ENCODE results near the gene AFP. TPM values are rescaled to one million over a fixed set of nuclear protein-coding genes. Genes with fewer than 3 reads are reported as not detected.

AFP gene
- total and polyA plus RNA-seq, 2 of the 8 experiments (the other 6 are each of a cell fraction or from before 2014, with no cell fraction given), result 6.1 to 10.4 TPM

DNA sequence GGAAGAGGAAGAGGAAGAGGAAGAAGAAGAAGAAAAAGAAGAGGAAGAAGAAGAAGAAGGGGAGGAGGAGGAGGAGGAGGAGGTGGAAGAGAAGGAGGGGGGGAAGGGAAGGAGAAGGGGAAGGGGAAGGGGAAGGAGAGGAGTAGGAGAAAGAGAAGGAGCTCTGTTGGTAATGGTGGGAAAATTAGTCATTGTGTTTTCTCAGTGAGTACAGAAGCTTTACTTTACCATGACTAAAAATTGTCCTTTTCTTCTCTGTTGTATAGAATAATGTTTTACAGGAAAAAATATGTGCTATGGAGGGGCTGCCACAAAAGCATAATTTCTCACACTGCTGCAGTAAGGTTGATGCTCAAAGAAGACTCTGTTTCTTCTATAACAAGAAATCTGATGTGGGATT is 49.6 kb downstream of the AFP start:
- FAIRE-seq, result no peak

More for the DNA sequence above, 49.6 kb downstream of the AFP start:
- Histone ChIP-seq H3K4me1 (replicated peaks in 1 of 4; ENCODE audit: control insufficient read depth in 3 of 4, insufficient read depth in 4 of 4, low read length in 3 of 4) (0 out of 7 replicates have a peak, but pooled peaks cover 0 to 2% (median 0%) of the 10 kb centered on the region in 4 experiments), H3K4ac (replicated peaks; ENCODE audit: insufficient read length, low read depth, low read length) (no peak overlapping the region), H2AK5ac (ENCODE audit: low read depth, low read length) (no peak overlapping the region), H3K4me3 (ENCODE audit: extremely low read depth in 1 of 4, insufficient read depth in 2 of 4, low read depth in 3 of 4, low read length in 4 of 4) (no peak overlapping the region), H3K56ac (replicated peaks; ENCODE audit: insufficient read length, low read depth, low read length) (no peak overlapping the region), H3K79me1 (ENCODE audit: low read depth, low read length) (no peaks in the 10 kb centered on the region), H2BK20ac (ENCODE audit: low read length) (no peak overlapping the region), H3K23ac (ENCODE audit: insufficient read length) (no peak overlapping the region), H3K36me3 (ENCODE audit: control insufficient read depth in 2 of 4, insufficient read depth in 4 of 4, low read length in 3 of 4) (no peaks in the 10 kb centered on the region), H2BK15ac (ENCODE audit: low read length) (no peak overlapping the region), H3K27me3 (replicated peaks in 1 of 4; ENCODE audit: control insufficient read depth in 3 of 4, extremely low read depth in 1 of 4, insufficient read depth in 3 of 4, low read length in 3 of 4) (no peaks in the 10 kb centered on the region), H3K23me2 (ENCODE audit: low read depth, low read length) (no peaks in the 10 kb centered on the region; the same call in 1 of the 2 replicates), H2BK12ac (ENCODE audit: low read depth, low read length) (no peak overlapping the region), H4K91ac (replicated peaks; ENCODE audit: insufficient read length, low read length) (no peak overlapping the region), H3K27ac (ENCODE audit: low read depth, low read length) (no peak overlapping the region), H3K14ac (ENCODE audit: insufficient read length) (no peak overlapping the region), H4K5ac (ENCODE audit: insufficient read length, low read depth, low read length) (no peak overlapping the region), H3K9me3 (ENCODE audit: insufficient read depth in 2 of 2, low read depth in 1 of 2, low read length in 1 of 2) (no peaks in the 10 kb centered on the region), H2BK5ac (ENCODE audit: low read depth, low read length) (no peak overlapping the region), H3K79me2 (ENCODE audit: control insufficient read depth in 1 of 2, insufficient read depth in 2 of 2, low read length in 2 of 2) (no peaks in the 10 kb centered on the region), H3K18ac (ENCODE audit: extremely low read depth, low read length) (no peak overlapping the region), H4K20me1 (replicated peaks in 1 of 2; ENCODE audit: control insufficient read depth in 1 of 2, insufficient read depth in 2 of 2, low read length in 2 of 2) (no peaks in the 10 kb centered on the region), H3K9ac (replicated peaks in 1 of 4; ENCODE audit: extremely low read depth in 1 of 4, low read depth in 3 of 4, low read length in 3 of 4) (no peak overlapping the region), H4K8ac (ENCODE audit: extremely low read depth, insufficient read depth, low read length) (no peak overlapping the region), H2AFZ (ENCODE audit: low read length) (no peak overlapping the region), H2BK120ac (replicated peaks; ENCODE audit: low read depth, low read length) (no peak overlapping the region), H3K4me2 (ENCODE audit: insufficient read depth in 1 of 2, low read depth in 2 of 2, low read length in 2 of 2) (no peak overlapping the region)
- CTCF ChIA-PET (ENCODE audit: partially characterized antibody), result interaction anchor here (1.3 to 2.0 kb wide), 2 partner anchors 13 to 40 kb away, joined by 4 to 7 read pairs; no protein-coding TSS in a partner anchor
- TF ChIP-seq ATF3 (IDR thresholded peaks at IDR 0.05; ENCODE audit: insufficient read depth, low read depth, low read length) (no peak), BACH1 (IDR thresholded peaks at IDR 0.05; ENCODE audit: low read length) (no peak)
- POLR2A ChIA-PET (ENCODE audit: partially characterized antibody), result no interaction called here
- no peak for DNase-seq (ENCODE audit: low read depth in 1 of 2, low spot score in 2 of 2)
